HG03469 (cell line): ENCODE measurements around the gene STUB1.

ENCODE experiments used
- ATAC-seq: cut with Tn5 transposase; IDR thresholded peaks from one replicate; pipeline ENCODE4 v1.9.1; 2021; ENCODE audit warnings: mild to moderate bottlenecking, moderate library complexity, moderate number of reproducible peaks; ENCODE audit not compliant: unreplicated experiment

STUB1 gene

GRCh38 chr16:722835-723633 is 42.8 kb downstream of the STUB1 start:
- no peak for ATAC-seq

GRCh38 chr16:723695-724094 is 43.5 kb downstream of the STUB1 start:
- no peak for ATAC-seq

GRCh38 chr16:724188-725040 is 44.2 kb downstream of the STUB1 start:
- no peak for ATAC-seq

GRCh38 chr16:725041-725376 is 44.8 kb downstream of the STUB1 start:
- no peak for ATAC-seq

GRCh38 chr16:725463-726187 is 45.4 kb downstream of the STUB1 start:
- no peak for ATAC-seq

GRCh38 chr16:726188-726437 is 45.9 kb downstream of the STUB1 start:
- no peak for ATAC-seq

GRCh38 chr16:726438-727290 is 46.5 kb downstream of the STUB1 start, which contains the start of the genes CCDC78 and HAGHL:
CCDC78 (minus strand) TSS chr16:726443; CDS start chr16:726367, 76 bp downstream.
HAGHL (plus strand) TSS chr16:727106; CDS start chr16:727510, 404 bp downstream.
- no peak for ATAC-seq

- ATAC-seq: no peak
These were observed 47.2 kb downstream of the STUB1 start for GRCh38 chr16:727291-727977.

GRCh38 chr16:728131-728889 is 48.1 kb downstream of the STUB1 start:
- ATAC-seq: no peak

- no peak for ATAC-seq
These were observed 48.9 kb downstream of the STUB1 start for GRCh38 chr16:728890-729744.

GRCh38 chr16:729768-730665 is 49.8 kb downstream of the STUB1 start:
- no peak for ATAC-seq

GRCh38 chr16:730666-731509 is 50.7 kb downstream of the STUB1 start:
- no peak for ATAC-seq

GRCh38 chr16:732332-732731 is 52.1 kb downstream of the STUB1 start:
- ATAC-seq: no peak
